Loucy (cell line): Measurements from ENCODE around the gene TSPAN31.

Experiments
- H2AFZ ChIP-seq: fragments of 200-600 bp; sonication (generic); 2 replicates; pipeline ENCODE4 v1.6.0; 2016; ENCODE audit warnings: antibody characterized with exemption, mild to moderate bottlenecking, low read length, moderate library complexity
- H3F3A ChIP-seq: fragments of 200-600 bp; 2 replicates; pipeline ENCODE4 v1.6.0; 2016; ENCODE audit warnings: antibody characterized with exemption, low read depth, mild to moderate bottlenecking
- H3K27me3 ChIP-seq: fragments of 200-600 bp; sonication (generic); 2 replicates; pipeline ENCODE4 v1.6.1; 2014; ENCODE audit warnings: low read length, mild to moderate bottlenecking; ENCODE audit not compliant: insufficient read depth, poor library complexity, severe bottlenecking
- H3K36me3 ChIP-seq: fragments of 200-600 bp; sonication (generic); 2 replicates; pipeline ENCODE4 v1.6.1; 2016; ENCODE audit warnings: low read length; ENCODE audit not compliant: insufficient read depth
- H3K4me1 ChIP-seq: fragments of 200-600 bp; sonication (generic); 2 replicates; pipeline ENCODE4 v1.5.1; 2014; ENCODE audit warnings: low read length, mild to moderate bottlenecking; ENCODE audit not compliant: insufficient read depth, poor library complexity, severe bottlenecking
- H3K4me2 ChIP-seq: fragments of 200-600 bp; sonication (generic); 2 replicates; pipeline ENCODE4 v1.6.0; 2014; ENCODE audit warnings: antibody characterized with exemption, low read length, low read depth, mild to moderate bottlenecking; ENCODE audit not compliant: poor library complexity, severe bottlenecking
- H3K4me3 ChIP-seq: fragments of 200-600 bp; sonication (generic); 2 replicates; pipeline ENCODE4 v1.5.1; 2014; ENCODE audit warnings: low read length, mild to moderate bottlenecking, mixed read lengths; ENCODE audit not compliant: poor library complexity, severe bottlenecking
- H3K79me2 ChIP-seq: fragments of 200-600 bp; sonication (generic); 2 replicates; pipeline ENCODE4 v1.6.1; 2014; ENCODE audit warnings: low read length; ENCODE audit not compliant: insufficient read depth
- H3K9ac ChIP-seq: fragments of 200-600 bp; sonication (generic); 2 replicates; pipeline ENCODE4 v1.6.0; 2014; ENCODE audit warnings: mild to moderate bottlenecking, low read depth, low read length, moderate library complexity; ENCODE audit not compliant: poor library complexity, severe bottlenecking
- H3K9me2 ChIP-seq: fragments of 200-600 bp; sonication (generic); replicated peaks from 2 replicates; pipeline ENCODE4 v1.6.1; 2016; ENCODE audit warnings: low read depth, low read length, mixed read lengths
- H3K9me3 ChIP-seq: fragments of 200-600 bp; sonication (generic); 2 replicates; pipeline ENCODE4 v1.6.1; 2014; ENCODE audit warnings: mild to moderate bottlenecking, antibody characterized with exemption, low read length, low read depth; ENCODE audit not compliant: insufficient read depth
- H4K20me1 ChIP-seq: fragments of 200-600 bp; sonication (generic); 2 replicates; pipeline ENCODE4 v1.6.0; 2014; ENCODE audit warnings: antibody characterized with exemption, low read length, mild to moderate bottlenecking; ENCODE audit not compliant: insufficient read depth, poor library complexity, severe bottlenecking
- CTCF ChIP-seq: fragments of 200-600 bp; sonication (generic); conservative IDR thresholded peaks from 2 replicates; pipeline ENCODE4 v1.5.1; 2014; ENCODE audit warnings: mild to moderate bottlenecking, antibody characterized with exemption, low read length
- EZH2phosphoT487 ChIP-seq: fragments of 200-600 bp; IDR thresholded peaks from 2 replicates; pipeline ENCODE4 v1.6.1; 2018; ENCODE audit warnings: antibody characterized with exemption, mild to moderate bottlenecking, moderate library complexity, borderline replicate concordance

The TSPAN31 gene

GRCh38 chr12:57731411-57732080 is 13.3 kb upstream of the TSPAN31 start:
- Histone ChIP-seq H3K4me1 (no peaks in the 10 kb centered on the region), H2AFZ (no peak overlapping the region), H3K27me3 (no peaks in the 10 kb centered on the region), H3K4me2 (no peak overlapping the region), H3K9me2 (no peaks in the 10 kb centered on the region), H3K36me3 (peaks cover 75% of the 10 kb centered on the region; the same call in 1 of the 2 replicates), H3K4me3 (no peak overlapping the region), H4K20me1 (peaks cover 11% of the 10 kb centered on the region), H3K79me2 (peaks cover 18% of the 10 kb centered on the region; the same call in 1 of the 2 replicates), H3K9me3 (no peaks in the 10 kb centered on the region), H3F3A (no peaks in the 10 kb centered on the region), H3K9ac (no peak overlapping the region)
- TF ChIP-seq EZH2phosphoT487 (no peak), CTCF (no peak)

- no peaks in the 10 kb centered on the region for H3K27me3 ChIP-seq
- H3K9ac ChIP-seq: no peak overlapping the region
- no peak overlapping the region for H3K4me2 ChIP-seq
- H3K4me1 ChIP-seq: no peaks in the 10 kb centered on the region
- H3K9me3 ChIP-seq: no peaks in the 10 kb centered on the region
- H3K9me2 ChIP-seq: no peaks in the 10 kb centered on the region
- peaks cover 70% of the 10 kb centered on the region; the same call in 1 of the 2 replicates for H3K36me3 ChIP-seq
- H3F3A ChIP-seq: no peaks in the 10 kb centered on the region
- H3K4me3 ChIP-seq: no peak overlapping the region
- H4K20me1 ChIP-seq: peaks cover 17% of the 10 kb centered on the region
- peaks cover 25% of the 10 kb centered on the region; the same call in 1 of the 2 replicates for H3K79me2 ChIP-seq
- TF ChIP-seq CTCF: no peak
- TF ChIP-seq EZH2phosphoT487: no peak
- no peak overlapping the region for H2AFZ ChIP-seq
Observed at GRCh38 chr12:57732270-57732669, 12.6 kb upstream of the TSPAN31 start.

- Histone ChIP-seq H4K20me1 (peaks cover 23% of the 10 kb centered on the region), H3K4me3 (no peak overlapping the region), H3K9me2 (no peaks in the 10 kb centered on the region), H3K4me2 (no peak overlapping the region), H3K9ac (no peak overlapping the region), H3K36me3 (peaks cover 64% of the 10 kb centered on the region; the same call in 1 of the 2 replicates), H3F3A (no peaks in the 10 kb centered on the region), H2AFZ (no peak overlapping the region), H3K79me2 (peaks cover 32% of the 10 kb centered on the region; the same call in 1 of the 2 replicates), H3K9me3 (no peaks in the 10 kb centered on the region), H3K27me3 (no peaks in the 10 kb centered on the region), H3K4me1 (no peaks in the 10 kb centered on the region)
- no peak for TF ChIP-seq CTCF
Observed at GRCh38 chr12:57732726-57733593, 11.9 kb upstream of the TSPAN31 start.
